GM21528 (cell line): ENCODE data around the gene ERICH3.
"Not testable (repeated sequence)": the region's sequence is repeated elsewhere in the genome, so short reads cannot be mapped to it uniquely, and the experiment has no call there.

Experiments
- ATAC-seq: cut with Tn5 transposase; IDR thresholded peaks from one replicate; pipeline ENCODE4 v1.9.1; 2021; ENCODE audit warnings: mild to moderate bottlenecking, moderate library complexity; ENCODE audit not compliant: unreplicated experiment, low FRiP score

The ERICH3 gene

DNA sequence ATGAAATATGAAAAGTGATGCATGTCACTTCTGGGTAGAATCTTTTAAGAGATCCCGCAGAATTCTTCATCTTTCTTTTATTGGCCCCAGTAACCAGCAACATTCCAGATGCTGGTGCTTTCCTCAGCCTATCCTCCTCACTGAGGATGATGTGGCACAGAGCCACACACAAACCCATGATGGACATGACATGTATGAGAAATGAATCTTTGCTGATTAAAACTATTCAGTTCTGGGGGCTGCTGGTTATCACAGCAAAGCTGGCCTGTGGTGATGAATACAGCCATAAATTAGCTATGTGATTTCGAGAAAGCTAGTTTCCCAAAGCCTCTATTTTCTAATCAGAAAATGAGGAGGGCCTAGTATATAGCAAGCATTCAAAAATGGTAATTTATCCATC lies 8.3 kb upstream of the ERICH3 start:
- no peak for ATAC-seq

DNA sequence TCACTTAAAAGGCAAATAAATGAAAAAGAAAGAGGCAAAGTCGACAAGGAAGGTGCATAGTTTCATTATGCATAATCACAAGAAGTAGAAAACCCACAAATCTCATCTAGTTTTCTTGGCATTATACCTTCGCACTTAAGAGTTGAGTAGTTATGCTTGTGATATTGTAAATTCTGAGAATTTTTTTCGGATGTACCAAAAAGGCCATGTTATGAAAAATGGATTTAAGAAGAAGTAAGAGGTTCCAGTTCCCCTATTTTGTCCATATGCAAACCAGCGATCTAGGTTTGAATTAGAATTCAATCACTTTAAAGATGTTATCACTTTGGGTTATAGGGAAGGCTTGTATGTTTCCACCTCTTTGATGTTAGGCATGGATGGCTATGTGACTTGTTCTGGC lies 7.9 kb upstream of the ERICH3 start:
- ATAC-seq: peak; percentile 84

DNA sequence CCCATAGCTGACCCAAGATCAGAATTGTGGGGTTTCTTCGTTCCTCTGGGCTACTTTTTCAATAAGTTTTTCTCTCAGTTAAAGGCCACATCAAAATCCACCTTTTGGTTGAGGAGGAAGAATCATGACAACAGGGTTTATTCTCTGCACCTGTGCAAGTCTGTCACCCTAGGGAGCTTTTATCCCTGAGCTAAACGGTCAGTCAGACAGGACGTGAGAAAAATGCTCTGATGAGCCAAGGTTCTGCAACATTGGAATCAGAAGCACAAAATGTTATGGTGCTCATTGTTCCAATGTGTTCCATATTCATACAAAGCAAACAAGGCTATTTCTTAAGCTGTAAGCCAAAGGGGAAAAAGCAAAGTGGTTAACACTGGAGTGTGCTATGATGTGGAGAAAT lies 7.4 kb upstream of the ERICH3 start:
- ATAC-seq: peak; percentile 43

DNA sequence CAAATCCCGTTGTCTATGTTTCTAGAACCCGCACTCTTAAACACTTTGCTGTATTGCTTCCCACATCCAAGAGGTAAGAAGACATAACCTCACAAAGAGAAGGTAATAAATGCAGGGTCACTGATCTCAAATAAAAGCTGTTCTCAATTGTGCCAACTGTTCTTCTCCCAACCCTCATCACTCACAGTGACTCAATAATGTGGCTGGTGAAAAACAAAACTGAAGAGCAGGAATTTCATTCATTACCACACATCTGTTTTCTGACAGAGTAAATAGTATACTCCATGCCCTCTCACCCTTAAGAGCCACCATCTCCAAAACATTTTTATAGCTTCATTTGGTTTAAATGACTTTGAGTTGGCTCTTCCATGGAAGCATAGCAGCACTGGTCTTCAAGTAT lies 6.2 kb upstream of the ERICH3 start:
- no peak for ATAC-seq

DNA sequence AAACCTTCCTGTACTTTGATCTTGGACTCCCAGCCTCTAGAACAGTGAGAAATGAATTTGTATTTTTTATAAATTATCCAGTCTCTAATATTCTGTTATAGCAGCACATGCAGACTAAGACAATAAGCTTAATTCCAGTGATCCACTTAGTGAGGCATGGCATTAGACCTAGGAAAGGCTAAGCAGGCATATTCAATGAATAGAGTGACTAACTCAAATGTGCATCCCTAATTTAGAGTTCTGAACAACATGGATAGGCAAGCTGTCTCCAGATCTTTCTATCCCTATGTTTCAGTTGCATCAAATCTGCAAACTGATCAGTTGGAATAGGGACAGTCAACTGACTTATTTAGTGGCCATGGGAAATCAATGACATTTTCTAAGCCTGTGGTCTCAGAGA lies 4.3 kb upstream of the ERICH3 start:
- no peak for ATAC-seq

DNA sequence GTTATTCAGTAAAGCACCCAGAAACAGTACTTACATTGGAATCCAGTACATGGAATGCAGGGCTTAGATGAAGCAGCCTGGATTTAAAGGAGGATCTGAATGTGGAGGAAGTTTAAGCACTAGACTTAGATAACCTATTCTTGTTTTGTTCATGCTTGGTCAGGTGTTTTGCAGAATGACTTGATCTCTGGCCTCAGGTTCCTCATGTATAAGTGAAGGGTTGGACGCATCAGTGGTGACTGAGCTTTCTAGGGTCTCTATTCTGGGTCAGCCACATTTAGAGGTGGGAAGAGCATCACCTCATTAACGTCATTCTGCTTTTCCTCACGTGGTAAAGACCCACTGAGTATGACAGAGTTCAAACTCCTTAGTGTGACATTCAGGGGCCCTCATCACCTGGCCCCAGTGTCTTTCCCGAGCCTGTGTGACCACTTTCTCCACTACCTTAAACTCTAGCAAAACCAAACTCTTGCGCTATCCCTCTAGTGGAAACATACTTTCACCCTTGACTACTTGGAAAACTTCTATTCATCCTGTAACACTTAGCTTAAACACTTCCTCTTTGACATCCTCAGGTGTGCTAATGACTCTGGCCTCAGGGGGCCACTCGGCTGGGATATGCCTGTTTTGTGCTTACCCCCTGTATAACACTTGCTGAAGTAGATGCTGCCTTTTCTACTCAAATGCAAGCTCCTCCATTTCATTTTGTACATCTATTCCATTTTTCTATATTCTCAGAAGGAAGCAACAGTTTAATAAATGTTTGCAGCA lies 871 bp upstream of the ERICH3 start:
- ATAC-seq: no peak

DNA sequence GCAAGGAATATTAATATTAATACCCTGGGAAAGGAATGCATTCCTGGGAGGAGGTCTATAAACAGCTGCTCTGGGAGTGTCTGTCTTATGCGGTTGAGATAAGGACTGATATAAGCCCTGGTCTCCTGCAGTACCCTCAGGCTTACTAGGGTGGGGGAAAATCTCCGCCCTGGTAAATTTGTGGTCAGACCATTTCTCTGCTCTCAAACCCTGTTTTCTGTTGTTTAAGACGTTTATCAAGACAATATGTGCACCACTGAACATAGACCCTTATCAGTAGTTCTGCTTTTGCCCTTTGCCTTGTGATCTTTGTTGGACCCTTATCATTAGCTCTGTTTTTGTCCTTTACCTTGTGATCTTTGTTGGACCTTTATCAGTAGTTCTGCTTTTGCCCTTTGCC lies 2.7 kb downstream of the ERICH3 start:
- ATAC-seq: not testable (repeated sequence)

DNA sequence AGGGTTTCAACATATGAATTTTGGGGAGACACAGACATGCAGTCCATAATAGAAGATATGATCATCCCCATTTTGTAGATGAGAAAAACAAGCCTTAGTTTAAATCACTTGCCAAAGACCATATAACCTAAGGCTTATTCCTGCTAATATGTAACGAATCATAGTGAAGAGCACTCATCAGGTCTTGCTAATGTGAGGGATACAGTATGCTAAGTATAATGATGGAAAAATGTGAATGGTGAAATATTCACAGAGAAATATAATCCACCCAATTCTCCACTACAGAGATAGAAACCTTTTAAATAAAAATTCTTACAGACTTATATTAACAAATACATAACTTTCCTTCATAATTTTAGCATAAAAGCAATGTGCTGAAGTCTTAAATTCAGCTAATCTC lies 18.9 kb downstream of the ERICH3 start:
- no peak for ATAC-seq

DNA sequence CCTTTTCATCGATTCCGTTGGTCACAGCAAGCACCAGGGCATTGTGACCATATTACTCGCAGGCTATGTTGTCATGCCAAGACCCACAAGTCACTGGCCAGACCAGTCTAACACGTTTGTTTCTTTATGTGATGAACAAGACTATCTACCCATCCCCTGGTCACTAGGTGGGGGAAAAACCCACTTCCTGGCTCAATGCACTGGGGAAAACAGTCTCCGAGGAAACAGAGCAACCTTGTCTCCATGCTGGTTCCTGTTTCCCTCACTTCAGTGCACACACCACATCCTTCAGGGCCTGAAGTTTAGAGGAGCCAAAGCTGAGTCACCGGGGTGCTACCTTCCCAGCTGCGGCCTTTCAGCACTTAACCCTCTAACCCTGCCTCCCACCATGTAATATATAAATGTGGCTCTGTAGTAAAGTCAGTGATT lies 20.9 kb downstream of the ERICH3 start:
- peak; percentile 98 for ATAC-seq

DNA sequence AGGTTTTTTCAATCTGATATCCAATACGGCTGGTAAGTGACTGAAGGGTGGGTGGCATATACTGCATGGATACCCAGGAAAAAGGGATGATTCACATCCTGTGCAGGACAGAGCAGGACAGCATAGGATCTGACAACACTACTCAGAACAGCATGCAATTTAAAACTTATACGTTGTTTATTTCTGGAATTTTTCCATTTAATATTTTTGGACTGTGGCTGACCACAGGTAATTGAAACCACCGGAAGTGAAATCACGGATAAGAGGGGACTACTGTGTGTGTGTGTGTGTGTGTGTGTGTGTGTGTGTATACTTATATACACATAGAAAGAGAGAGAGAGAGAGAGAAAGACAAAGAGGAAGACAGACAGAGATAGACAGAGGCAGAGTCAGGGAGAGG lies 23.0 kb downstream of the ERICH3 start:
- ATAC-seq: no peak

DNA sequence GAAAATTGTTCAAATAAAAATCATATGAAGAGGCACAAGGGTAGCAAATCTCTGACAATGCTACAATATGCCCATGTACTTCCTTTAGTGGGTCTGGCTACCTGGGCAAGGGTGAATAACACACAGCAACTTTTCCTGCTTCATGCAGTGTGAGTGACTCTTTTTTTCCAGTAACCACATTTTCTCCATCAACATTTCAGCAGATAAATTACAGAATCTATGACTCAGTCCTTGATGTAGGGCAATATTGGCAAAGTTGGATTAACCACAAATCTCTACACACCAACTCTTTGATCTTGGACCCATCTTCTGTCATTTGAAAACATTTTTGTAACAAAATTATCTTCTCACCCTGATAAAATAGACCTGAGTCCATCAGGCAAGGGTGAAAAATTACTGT lies 31.7 kb downstream of the ERICH3 start:
- no peak for ATAC-seq

DNA sequence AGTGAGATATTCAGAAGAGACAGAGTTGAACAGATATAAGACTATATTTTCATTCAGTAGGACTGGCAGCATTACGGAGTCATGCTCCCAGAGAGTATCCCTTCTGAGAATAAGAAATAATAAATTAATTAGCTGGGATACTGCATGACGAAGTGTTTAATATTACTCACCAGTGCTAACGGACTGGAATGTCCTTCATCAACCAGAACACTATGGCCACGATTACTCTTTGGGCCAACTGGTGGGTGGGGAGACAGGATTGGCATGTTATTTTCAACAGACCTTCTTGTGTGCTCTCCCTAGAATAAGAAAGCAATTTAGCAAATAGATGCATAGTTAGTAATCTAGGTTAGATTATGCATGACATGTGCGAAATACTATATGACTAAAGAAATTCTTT lies 32.4 kb downstream of the ERICH3 start:
- no peak for ATAC-seq

DNA sequence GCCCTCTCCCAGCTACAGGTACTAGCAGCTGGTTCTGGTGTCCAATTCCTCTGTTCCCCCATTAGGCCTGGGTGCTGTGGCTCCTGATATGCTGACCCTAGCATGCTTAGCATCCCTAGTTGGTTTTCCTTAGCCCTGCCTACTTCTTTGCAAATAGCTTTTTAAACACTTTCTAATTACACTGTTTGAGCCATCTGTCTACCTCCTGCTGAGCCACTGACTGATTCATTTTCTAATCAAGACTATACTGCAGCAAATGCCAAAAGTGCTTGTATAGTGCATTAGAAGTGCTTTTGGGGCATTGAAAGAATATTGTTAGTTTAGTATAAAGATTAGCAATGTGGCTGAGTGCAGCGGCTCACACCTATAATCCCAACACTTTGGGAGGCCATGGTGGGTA lies 36.3 kb downstream of the ERICH3 start:
- no peak for ATAC-seq

DNA sequence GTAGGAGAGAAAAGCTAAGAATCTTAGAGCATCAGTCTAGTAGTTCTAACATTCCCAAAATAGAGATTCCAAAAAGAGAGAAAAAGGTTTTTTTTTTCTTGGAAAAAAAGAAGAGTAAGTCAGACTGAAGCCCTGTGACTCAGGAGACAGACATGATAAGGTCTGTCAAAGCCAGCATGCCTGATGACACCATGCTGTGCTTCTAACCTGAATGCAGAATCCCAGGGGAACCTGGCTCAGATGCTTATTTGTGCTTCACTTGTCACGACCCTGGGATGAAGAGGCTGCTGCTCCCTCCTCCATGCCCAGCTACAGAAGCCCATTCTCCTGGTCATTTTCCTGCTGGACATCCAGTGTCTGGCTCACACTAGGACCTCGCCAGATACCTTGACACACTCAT lies 44.3 kb downstream of the ERICH3 start:
- ATAC-seq: no peak

DNA sequence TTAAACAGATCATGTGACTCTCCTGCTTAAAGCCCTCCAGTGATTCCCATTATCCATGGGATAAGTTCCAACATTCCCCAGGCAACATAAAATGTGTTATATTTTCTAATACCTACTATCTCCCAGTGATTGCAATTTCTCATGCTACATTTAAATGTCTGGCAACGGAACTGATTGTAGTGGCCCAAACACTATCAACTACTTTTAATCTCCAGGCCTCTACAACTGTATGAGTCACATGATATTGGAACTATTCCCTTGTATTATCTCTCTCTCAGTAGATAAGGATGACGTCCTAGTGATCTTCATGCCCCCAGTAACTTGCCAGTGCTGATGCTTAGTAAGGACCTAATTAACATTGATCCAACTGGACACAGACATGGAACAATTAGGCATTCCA lies 49.9 kb downstream of the ERICH3 start:
- ATAC-seq: no peak

DNA sequence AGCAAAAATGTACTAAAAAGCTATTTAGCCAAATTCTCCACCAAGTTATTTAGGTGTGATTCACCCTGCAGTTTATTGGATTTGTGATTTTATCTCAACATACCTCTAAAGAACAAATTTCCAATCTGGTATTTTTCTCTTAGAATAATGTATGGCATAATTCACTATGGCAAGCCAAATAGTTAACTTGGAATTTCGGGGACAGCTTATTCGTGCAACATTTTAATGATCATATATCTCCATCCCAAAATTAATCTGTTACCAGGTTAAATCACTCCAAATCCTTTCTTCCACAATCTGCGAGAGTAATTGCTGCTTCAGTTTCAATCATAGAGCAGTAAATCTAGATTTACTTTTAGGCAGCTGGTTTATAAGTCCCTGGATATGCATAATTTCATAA lies 53.4 kb downstream of the ERICH3 start:
- ATAC-seq: no peak

DNA sequence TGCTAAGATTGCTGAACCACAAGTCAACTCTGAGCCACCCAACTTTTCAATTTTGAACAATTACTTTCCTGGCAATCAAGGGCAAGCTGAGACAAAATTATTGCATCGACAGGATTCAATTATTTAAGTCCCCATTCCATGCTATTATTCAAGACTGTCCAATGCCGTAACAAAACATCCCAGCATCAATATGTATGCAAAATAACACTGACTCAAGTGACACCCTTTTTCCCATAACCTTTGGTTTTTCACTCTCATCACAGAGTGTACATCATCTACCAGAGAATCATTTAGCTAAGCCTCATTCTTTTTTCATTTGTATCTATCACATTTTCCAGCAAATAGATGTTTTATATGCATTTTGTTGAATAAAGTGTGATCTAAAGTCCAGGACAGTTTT lies 54.6 kb downstream of the ERICH3 start:
- no peak for ATAC-seq

DNA sequence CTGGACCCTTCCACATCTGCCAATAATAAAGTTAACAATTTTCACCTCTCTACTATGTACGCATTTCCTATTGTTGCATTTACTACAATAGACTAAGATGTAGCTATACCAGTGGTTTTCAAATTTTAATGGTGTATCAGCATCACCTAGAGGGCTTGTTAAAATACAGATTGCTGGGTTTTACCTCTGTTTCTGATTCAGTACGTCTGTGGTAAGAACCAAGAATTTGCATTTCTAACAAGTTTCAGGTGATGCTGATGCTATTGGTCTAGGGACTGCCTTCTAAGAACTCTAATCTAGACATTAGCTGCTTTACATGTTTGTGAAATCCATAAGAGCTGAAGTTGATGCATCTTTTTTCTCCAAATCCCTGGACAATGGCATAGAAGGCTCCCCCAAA lies 59.7 kb downstream of the ERICH3 start:
- no peak for ATAC-seq

DNA sequence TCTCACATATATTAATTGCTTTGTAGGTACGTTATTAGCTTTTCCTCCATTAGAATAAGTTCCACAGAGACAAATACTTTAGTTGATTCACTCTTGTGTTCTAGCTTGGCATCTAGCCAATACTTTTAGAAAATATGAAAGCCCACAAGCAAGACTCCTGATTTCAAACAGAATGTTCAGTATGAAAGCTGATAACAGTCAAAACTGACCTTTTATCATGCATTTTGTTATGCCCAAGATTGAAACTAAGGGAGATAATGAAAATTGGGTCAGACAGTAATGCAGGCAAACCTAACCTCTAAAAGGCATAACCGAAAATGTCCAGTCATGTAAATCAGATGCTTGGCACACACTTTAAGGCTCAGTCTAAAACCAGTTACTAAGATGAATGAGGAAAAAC lies 61.7 kb downstream of the ERICH3 start:
- ATAC-seq: no peak

DNA sequence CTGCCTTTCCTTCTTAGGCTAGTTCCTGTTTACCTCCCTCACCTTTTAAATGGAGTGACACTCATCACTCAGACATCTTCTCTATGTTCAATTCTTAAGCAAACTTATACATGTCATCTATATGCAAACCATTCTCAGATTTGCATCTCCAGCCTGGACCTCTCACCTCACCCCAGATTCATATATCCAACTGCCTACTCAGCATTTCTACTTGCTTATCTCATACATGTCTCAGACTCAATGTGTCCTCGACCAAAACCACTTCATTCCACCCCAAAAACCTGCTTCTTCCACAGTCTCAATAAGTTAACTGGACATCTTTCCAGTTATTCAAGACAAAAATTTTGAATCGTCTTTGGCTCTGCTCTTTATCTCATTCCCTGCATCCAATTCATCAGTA lies 62.6 kb downstream of the ERICH3 start:
- no peak for ATAC-seq

DNA sequence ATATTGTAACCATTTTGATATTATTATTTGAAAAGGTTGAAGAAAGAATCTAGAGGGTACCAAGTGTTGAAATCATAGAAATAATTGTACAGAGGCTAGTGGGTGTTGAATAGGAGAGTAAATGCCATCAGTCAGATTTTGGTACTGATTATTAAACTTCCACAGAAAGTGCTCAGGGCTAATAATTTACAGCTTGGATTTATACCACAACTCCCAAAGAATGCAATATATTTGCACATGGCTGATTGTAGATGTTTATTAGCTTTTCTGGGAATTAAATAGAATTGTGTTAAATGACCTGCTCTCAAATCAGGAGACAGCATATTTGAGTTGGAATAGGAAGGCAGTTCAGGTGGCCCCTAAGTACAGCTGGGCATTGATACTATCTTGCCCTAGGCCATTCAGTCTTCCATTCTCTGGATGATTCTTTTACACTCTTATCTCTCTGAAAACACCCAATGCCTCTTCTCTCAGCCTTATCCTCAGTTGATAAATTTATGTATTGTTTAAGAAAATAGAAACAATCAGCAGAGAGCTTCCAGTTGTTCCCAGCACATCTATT lies 63.7 kb downstream of the ERICH3 start:
- ATAC-seq: no peak

DNA sequence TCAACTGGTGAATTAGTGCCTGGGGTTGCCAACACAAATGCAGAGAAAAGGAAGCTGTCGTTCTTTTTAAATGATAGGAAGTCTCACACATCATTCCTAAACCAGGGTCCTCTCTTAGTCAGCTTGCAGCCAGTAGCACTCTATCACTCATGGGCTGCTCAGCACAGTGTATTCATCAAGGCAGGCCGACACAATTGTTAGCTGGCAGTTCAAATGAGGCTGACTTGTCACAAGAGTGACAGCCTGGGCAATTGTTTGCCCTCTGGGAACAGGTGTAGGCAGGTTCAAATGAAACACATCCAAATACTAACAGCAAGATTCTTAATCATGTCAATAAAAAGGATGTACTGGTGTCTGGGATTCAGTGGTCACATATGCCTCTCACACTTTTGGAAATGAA lies 76.9 kb downstream of the ERICH3 start:
- no peak for ATAC-seq
